Prostate gland (tissue), 2 donors: ENCODE measurements around the gene WAS. TPM values are rescaled to one million over a fixed set of nuclear protein-coding genes. Genes with fewer than 3 reads are reported as not detected.
A peak's percentile ranks its signal among the peaks of the same experiment; 100 is the strongest.

Source experiments
- DNase-seq: peaks from one replicate; pipeline ENCODE4 v3.0.0-alpha.2; 2019; ENCODE audit warnings: low spot score
- H3K27ac ChIP-seq, 2 donors: fragments of 200-600 bp; sonication (generic); 2 replicates each; pipeline ENCODE4 v1.5.1; 2017 to 2019
- H3K27me3 ChIP-seq: fragments of 200-600 bp; sonication (generic); replicated peaks from 2 replicates; pipeline ENCODE4 v1.5.1; 2019; ENCODE audit not compliant: insufficient read depth
- H3K36me3 ChIP-seq, 2 donors: fragments of 200-600 bp; sonication (generic); 1 replicate in 1 of 2; 2 replicates in 1 of 2; pipeline versions ENCODE4 v1.5.1 to v1.8.1; 2017 to 2019
- H3K4me1 ChIP-seq: fragments of 200-600 bp; sonication (generic); replicated peaks from 2 replicates; pipeline ENCODE4 v1.5.1; 2019
- H3K4me3 ChIP-seq, 2 donors: fragments of 200-600 bp; sonication (generic); 2 replicates each; pipeline ENCODE4 v1.5.1; 2017 to 2019
- H3K9me3 ChIP-seq: fragments of 200-600 bp; sonication (generic); 2 replicates; pipeline ENCODE4 v1.5.1; 2017
- POLR2A ChIP-seq: fragments of 450-650 bp; IDR thresholded peaks from one replicate; pipeline ENCODE4 v1.6.1; 2016; ENCODE audit warnings: antibody characterized with exemption, mild to moderate bottlenecking
- POLR2AphosphoS5 ChIP-seq: sonication (generic); formaldehyde crosslinking; IDR thresholded peaks from one replicate; pipeline ENCODE4 v1.6.1; 2017; ENCODE audit warnings: antibody characterized with exemption
- WGBS: methylation state at CpG from one replicate; pipeline ENCODE4 v1.1.5; 2018; 5-methylcytosine and 5-hydroxymethylcytosine counted together
- intact Hi-C: fragments of 100-400 bp; cut with DNase I; formaldehyde crosslinking; loops from one replicate; pipeline ENCODE4 v1.14.2; 2022
- total RNA-seq, 2 donors: library from RNA; depleted of rRNA; stranded (reverse); fragments of >200 nt; gene quantifications; one replicate each; pipeline ENCODE4 v1.1.0, GENCODE V29; 2016
- TF ChIP-seq, protein P1 (sequence below), 4 experiments: fragments of 200-600 bp in 2 of 4; fragments of 450-650 bp in 2 of 4; sonication (generic) in 2 of 4; IDR thresholded peaks; 1 replicate in 3 of 4; 2 replicates in 1 of 4; pipeline ENCODE4 v1.5.1; 2016 to 2019; ENCODE audit warnings: antibody characterized with exemption in 4 of 4, mild to moderate bottlenecking in 2 of 4, moderate library complexity in 2 of 4

The WAS gene
- total RNA-seq, 2 donors from 2014 or later, result 2.5 to 10.5 TPM

DNA sequence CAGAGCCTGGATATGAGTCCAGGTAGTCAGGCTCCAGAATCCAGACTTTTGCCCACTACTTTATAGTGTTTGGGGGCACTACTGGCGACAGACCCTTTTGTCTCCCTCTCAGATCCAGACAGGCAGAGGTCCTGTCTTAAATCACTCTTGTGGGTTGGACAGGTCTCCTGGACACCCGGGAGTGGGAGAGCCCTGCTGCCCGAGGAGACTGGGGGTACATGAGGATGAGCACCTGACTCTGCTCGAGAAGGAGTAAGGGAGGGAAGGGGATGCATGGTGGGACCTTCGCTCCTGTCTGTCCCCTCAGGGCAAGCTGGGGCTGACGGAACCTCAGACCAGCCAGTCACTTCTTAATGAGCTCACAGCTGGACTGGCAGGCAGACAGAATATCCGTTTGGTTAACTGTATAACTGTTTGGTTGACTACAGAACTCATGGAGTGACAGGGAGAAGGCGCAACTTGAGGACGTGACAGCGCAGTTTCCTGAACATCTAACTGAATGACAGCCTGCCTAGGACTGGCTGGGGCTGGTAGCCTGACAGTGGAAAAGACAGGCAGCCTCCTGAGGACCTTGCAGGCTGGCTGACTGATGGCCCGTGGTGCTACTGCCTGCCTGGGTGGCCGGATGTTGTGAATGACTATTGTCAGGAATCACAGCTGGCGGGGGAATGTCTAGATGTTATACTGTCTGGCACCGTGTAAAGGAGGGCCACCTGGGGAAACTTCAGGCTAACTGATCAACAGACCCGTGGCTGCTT is 11.4 kb downstream of the WAS start:
- H3K4me1 ChIP-seq, result no peaks in the 10 kb centered on the region
- H3K36me3 ChIP-seq, result no peaks in the 10 kb centered on the region
- no peak for DNase-seq
- H3K9me3 ChIP-seq, result no peaks in the 10 kb centered on the region
- H3K4me3 ChIP-seq, result no peak overlapping the region
- no peak overlapping the region for H3K27ac ChIP-seq
- WGBS, result 32% methylated on average over 7 of the region's 15 CpGs
- no peaks in the 10 kb centered on the region for H3K27me3 ChIP-seq
- TF ChIP-seq POLR2A, result no peak
- TF ChIP-seq, protein P1, sequence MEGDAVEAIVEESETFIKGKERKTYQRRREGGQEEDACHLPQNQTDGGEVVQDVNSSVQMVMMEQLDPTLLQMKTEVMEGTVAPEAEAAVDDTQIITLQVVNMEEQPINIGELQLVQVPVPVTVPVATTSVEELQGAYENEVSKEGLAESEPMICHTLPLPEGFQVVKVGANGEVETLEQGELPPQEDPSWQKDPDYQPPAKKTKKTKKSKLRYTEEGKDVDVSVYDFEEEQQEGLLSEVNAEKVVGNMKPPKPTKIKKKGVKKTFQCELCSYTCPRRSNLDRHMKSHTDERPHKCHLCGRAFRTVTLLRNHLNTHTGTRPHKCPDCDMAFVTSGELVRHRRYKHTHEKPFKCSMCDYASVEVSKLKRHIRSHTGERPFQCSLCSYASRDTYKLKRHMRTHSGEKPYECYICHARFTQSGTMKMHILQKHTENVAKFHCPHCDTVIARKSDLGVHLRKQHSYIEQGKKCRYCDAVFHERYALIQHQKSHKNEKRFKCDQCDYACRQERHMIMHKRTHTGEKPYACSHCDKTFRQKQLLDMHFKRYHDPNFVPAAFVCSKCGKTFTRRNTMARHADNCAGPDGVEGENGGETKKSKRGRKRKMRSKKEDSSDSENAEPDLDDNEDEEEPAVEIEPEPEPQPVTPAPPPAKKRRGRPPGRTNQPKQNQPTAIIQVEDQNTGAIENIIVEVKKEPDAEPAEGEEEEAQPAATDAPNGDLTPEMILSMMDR (IDR thresholded peaks at IDR 0.05), result no peak
- no peak for TF ChIP-seq POLR2AphosphoS5
- intact Hi-C loops, result loop anchor here (10.0 kb wide), 1 partner anchor 110 kb away; the partner anchor contains the start of gene HDAC6

DNA sequence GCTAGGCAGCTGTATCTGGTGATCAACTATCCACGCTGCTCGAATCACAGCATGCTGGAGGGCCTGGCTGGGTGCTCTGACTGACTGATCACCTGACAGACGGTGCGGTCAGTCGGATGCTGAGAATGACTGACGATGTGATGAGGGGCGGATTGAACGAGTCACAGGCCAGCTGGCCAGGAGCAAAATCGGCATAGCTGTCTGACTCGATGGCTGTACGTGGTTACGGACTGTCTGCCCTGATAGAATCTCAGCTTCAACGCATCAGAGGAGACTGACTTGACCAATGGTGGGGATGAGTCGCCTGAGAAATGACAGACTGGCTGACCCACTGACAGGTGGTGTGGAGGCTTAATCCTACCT is 11.9 kb downstream of the WAS start:
- peak overlapping the region; percentile 83 to 86 for H3K27ac ChIP-seq
- WGBS, result 18% methylated on average over 12 of the region's 14 CpGs
- intact Hi-C loops, result loop anchor here (10.0 kb wide), 1 partner anchor 109 kb away; the partner anchor contains the start of gene HDAC6
- no peaks in the 10 kb centered on the region for H3K36me3 ChIP-seq
- no peak overlapping the region for H3K4me3 ChIP-seq
- H3K27me3 ChIP-seq, result no peaks in the 10 kb centered on the region
- no peaks in the 10 kb centered on the region for H3K9me3 ChIP-seq
- no peaks in the 10 kb centered on the region for H3K4me1 ChIP-seq
- no peak for DNase-seq
- no peak for TF ChIP-seq POLR2A
- TF ChIP-seq, protein P1 (IDR thresholded peaks at IDR 0.05), result no peak

DNA sequence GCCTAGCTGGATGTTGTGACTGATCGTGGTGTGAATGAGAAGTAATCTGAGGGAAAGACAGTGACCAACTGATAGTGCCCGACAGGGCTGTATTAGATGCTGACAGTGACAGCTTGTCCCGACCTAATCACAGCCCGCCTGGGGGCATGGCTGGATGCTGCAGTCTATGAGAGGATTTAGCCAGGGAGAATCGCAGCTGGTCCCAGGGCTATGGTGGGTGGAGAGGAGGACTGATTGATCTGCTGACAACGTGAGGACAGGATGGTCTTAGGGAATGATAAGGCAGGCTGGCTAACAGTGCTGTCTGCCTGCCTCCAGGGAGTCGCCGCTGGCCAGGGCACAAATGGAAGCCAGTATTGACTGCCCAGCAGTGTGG is 12.3 kb downstream of the WAS start:
- H3K36me3 ChIP-seq, result no peaks in the 10 kb centered on the region
- H3K4me1 ChIP-seq, result no peaks in the 10 kb centered on the region
- intact Hi-C loops, result loop anchor here (2.0 to 10.0 kb wide), 2 partner anchors 41 to 109 kb away; partner anchors contain the start of gene HDAC6
- WGBS, result 1% methylated on average over 8 of the region's 8 CpGs
- H3K27ac ChIP-seq, result peak overlapping the region; percentile 83 to 86
- TF ChIP-seq POLR2A, result no peak
- TF ChIP-seq, protein P1 (IDR thresholded peaks at IDR 0.05), result no peak
- no peak for TF ChIP-seq POLR2AphosphoS5
- H3K4me3 ChIP-seq, result peak overlapping the region; percentile 46 to 63
- no peaks in the 10 kb centered on the region for H3K27me3 ChIP-seq
- DNase-seq, result no peak
- no peaks in the 10 kb centered on the region for H3K9me3 ChIP-seq

- TF ChIP-seq, protein P1 (IDR thresholded peaks at IDR 0.05), result peak in 1 of 4 experiments; percentile 5
- peak; percentile 63 for TF ChIP-seq POLR2A
- peak; percentile 84 for TF ChIP-seq POLR2AphosphoS5
- intact Hi-C loops, result loop anchor here (2.0 to 10.0 kb wide), 2 partner anchors 40 to 108 kb away; partner anchors contain the start of gene HDAC6
- no peaks in the 10 kb centered on the region for H3K9me3 ChIP-seq
- WGBS, result 0% methylated on average over 43 of the region's 66 CpGs
- H3K27me3 ChIP-seq, result no peaks in the 10 kb centered on the region
- peak; percentile 84 for DNase-seq
- peak within 1 kb of the TSS; percentile 83 to 86 for H3K27ac ChIP-seq
- peak within 1 kb of the TSS; percentile 46 to 63 for H3K4me3 ChIP-seq
- no peaks in the 10 kb centered on the region for H3K4me1 ChIP-seq
- H3K36me3 ChIP-seq, result no peaks in the 10 kb centered on the region
Measured at GRCh38 chrX:48696301-48696908, 12.8 kb downstream of the WAS start, which contains the start of gene SUV39H1. Gene SUV39H1, plus strand, starts transcription at chrX:48696734. Its CDS starts 51 bp downstream, at chrX:48696785.
